CD4-positive, alpha-beta T cell treated with Interleukin-6 at 100 ng/mL for 8 hours (primary cell): ENCODE measurements around the gene GSTM5.
A peak's percentile ranks its signal among the peaks of the same experiment; 100 is the strongest.
"Not testable (repeated sequence)": the region's sequence is repeated elsewhere in the genome, so short reads cannot be mapped to it uniquely, and the experiment has no call there.

Source experiments
- DNase-seq: peaks from one replicate; pipeline ENCODE4 v3.0.0-alpha.2; 2020; ENCODE audit warnings: mixed read lengths, low spot score

The GSTM5 gene

GRCh38 chr1:109711593-109712320, at the start of gene GSTM5:
GSTM5 (plus strand) TSS chr1:109712251; CDS start chr1:109712313, 62 bp downstream.
- DNase-seq = not testable (repeated sequence)

DNA sequence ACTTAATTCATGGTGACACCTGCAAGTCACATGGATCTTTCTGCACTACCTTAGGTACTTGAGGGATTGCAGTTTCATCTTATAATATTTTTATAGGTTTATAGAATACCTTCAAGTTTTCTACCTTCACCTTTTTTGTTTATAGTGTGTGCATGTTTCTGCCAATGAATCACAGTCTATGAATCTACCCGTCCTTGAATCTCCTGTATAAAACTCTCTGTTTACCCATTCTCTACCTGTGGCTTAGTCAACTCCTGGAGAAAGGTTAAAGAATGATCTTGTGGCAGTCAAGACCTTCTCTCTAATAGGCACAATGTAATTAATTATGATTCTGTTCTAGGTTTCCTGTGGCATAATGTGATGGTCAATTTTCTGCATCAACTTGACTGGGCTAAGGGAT, 47.4 kb upstream of the GSTM5 start:
- DNase-seq = no peak

DNA sequence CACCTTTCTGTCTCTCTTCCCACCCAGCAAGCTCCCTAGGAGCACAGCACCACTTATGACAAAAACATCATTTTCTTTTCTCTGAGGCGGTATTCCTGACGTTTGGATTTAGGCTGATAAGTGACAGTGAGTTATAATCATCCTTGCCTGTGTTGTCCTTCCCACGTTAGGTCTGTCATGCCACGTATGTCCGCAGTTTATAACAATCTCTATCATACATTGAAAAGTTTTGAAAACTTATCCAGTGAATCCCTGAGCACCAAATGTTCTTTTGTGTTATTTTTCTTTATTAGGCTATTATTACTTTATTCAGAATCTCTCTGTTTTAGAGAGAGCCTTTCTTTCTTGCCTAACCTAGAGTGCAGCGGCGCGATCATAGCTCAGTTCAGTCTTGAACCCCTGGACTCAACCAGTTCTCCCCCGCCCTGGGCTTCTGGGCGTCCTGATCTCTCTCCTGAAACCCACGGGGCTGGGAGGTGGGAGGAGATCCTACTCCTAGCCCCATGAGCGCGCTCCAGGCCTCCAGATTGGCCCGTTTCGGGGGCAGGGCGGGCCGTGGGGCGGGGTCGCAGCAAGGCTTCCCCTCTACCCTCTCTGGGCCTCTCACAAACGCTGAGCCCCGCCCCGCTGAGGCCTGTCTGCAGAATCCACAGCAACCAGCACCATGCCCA, 44.5 kb upstream of the GSTM5 start, which contains the start of gene GSTM2:
GSTM2 (plus strand) TSS at position 606 of the 671 bp plus-strand sequence; CDS start at position 665, 59 bp downstream.
- DNase-seq = peak; percentile 82

GRCh38 chr1:109668123-109668775, 43.8 kb upstream of the GSTM5 start:
- DNase-seq = no peak

DNA sequence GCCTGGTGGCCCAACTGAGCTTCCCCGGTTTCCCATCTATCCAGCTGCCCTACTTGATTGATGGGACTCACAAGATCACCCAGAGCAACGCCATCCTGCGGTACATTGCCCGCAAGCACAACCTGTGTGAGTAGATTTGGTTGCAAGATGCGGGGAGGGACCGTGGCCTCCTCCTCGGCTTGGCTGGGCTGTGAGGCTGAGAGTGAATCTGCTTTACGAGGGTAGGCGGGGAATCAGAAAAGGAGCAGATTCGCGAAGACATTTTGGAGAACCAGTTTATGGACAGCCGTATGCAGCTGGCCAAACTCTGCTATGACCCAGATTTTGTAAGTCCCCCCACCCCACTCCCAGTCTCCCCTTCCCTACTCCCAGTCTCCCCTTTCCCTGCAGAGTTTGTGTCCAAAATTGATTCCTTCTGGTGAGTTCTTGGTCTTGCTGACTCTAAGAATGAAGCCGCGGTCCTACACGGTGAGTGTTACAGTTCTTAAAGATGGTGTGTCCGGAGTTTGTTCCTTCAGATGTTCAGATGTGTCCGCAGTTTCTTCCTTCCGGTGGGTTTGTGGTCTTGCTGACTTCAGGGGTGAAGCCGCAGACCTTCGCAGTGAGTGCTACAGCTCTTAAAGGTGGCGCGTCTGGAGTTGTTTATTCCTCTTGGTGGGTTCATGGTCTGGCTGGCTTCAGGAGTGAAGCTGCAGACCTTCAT, 42.7 kb upstream of the GSTM5 start:
- DNase-seq = no peak

DNA sequence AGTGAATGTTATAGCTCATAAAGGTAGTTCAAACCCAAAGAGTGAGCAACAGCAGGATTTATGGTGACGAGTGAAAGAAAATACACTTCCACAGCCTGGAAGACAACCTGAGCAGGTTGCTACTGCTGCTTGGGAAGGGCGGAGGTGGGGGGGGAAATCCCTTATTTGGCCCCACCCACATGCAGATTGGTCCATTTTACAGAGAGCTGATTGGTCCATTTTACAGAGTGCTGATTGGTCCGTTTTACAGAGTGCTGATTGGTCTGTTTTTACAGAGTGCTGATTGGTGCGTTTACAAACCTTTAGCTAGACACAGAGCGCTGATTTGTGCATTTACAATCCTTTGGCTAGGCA, 42.1 kb upstream of the GSTM5 start:
- DNase-seq = not testable (repeated sequence)

- no peak for DNase-seq
These were observed 41.0 kb upstream of the GSTM5 start for GRCh38 chr1:109671067-109671466.

- DNase-seq = not testable (repeated sequence)
These were observed 38.2 kb upstream of the GSTM5 start for GRCh38 chr1:109673861-109674260.

DNA sequence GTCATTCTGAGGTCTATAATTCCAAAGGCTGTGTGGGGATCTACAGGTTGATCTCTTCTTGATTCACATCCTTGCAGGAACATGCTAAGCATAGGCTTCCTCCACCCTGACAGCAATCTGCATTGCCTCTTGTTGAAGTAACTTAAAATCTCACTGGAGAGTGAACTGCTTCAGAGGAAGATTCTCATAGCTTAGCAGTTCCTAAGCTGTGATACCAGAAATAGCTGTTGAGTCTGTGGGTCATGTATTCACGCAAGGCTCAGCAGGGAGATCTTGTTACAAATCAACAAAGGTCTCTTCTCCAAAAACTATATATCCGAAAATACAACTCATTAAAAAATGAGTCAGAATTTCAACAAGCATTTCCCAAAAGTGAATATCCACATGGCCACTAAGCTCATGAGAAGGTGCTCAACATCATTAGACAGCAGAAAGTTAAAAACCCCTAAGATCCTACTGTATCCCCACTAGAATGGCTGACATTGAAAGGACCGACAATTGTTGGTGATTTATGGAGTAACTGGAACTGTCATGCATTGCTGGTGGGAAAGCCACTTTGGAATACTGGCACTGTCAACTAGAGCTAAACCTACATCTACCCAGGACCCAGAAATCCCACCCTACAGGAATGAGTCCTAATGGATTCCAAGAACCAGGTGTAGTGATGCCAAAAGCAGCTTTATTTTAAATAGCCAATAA, 35.2 kb upstream of the GSTM5 start:
- DNase-seq = not testable (repeated sequence)

DNA sequence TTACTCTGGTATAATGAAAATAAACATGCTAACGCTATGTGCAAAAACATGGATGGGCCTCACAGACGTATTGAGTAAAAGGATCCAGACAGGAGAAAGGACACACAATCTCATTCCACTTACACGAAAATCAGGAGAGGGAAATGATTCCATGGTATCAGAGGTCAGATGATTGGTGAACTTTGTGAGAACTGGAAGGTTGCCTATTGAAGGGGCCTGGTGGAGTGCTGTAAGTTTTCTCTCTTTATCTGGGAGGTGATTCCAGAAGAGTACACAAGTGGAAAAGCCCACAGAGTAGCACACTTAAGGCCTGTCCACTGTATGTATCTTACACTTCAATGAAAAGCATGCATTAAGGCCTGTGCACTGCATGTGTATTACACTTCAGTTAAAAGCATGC, 34.6 kb upstream of the GSTM5 start:
- no peak for DNase-seq

- DNase-seq = not testable (repeated sequence)
These were observed 33.4 kb upstream of the GSTM5 start for GRCh38 chr1:109678637-109679036.

- not testable (repeated sequence) for DNase-seq
These were observed 27.3 kb upstream of the GSTM5 start for GRCh38 chr1:109684777-109685176.

GRCh38 chr1:109685399-109685798, 26.7 kb upstream of the GSTM5 start:
- DNase-seq = not testable (repeated sequence)

DNA sequence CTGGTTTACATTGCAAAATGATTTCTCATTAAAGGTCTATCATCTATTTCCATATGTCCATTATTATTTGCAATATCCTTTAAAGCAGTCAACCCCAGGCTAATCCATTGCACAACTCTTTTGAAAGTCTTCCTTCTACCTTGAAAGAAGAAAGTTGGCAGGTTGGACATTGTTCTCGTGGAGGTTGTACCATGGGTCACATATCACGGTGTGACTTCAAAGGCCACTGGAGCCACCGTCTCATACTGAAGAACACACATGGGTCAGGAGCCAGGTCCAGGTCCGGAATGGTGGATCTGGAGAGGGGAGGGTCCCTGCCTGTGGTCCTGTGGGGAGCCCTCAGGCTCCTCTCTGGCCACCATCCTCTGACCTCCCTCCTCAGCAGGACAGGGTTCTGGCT, 26.2 kb upstream of the GSTM5 start:
- DNase-seq = not testable (repeated sequence)

DNA sequence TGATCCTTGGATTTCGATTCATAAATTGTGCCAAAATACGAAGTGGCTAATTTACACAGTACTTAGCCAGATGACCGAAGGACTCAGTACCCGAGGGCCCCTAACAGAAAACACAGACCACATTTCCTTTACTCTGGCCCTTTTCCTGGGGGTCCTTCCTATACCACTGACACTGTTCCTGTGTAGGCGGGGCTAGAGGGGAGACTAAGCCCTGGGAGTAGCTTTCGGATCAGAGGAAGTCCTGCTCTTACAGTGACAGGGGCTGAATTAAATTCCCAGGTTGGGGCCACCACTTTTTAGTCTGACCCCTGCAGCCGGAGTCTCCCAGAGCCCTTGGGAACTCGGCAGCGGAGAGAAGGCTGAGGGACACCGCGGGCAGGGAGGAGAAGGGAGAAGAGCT, 24.9 kb upstream of the GSTM5 start:
- DNase-seq = not testable (repeated sequence)

- no peak for DNase-seq
These were observed 24.2 kb upstream of the GSTM5 start, which contains the start of gene GSTM1 for GRCh38 chr1:109687641-109688499. GSTM1 (plus strand) TSS chr1:109687817; CDS start chr1:109687874, 57 bp downstream.

- no peak for DNase-seq
These were observed 22.1 kb upstream of the GSTM5 start for GRCh38 chr1:109689844-109690405.

- no peak for DNase-seq
These were observed 20.3 kb upstream of the GSTM5 start for GRCh38 chr1:109691759-109692158.

GRCh38 chr1:109694400-109694799, 17.7 kb upstream of the GSTM5 start:
- not testable (repeated sequence) for DNase-seq

- DNase-seq = not testable (repeated sequence)
These were observed 16.9 kb upstream of the GSTM5 start for GRCh38 chr1:109695138-109695537.
